HepG2 (cell line): ENCODE data around the gene ASPHD1. TPM values are rescaled to one million over a fixed set of nuclear protein-coding genes. Genes with fewer than 3 reads are reported as not detected.
A peak's percentile ranks its signal among the peaks of the same experiment; 100 is the strongest.

ENCODE experiments used
- AGO1 ChIP-seq: fragments of 200-400 bp; formaldehyde crosslinking; IDR thresholded peaks from 2 replicates; pipeline ENCODE4 v1.6.1; 2017; ENCODE audit warnings: mild to moderate bottlenecking, low read depth, low read length, moderate library complexity; ENCODE audit not compliant: poor library complexity, severe bottlenecking
- BRD4 ChIP-seq: sonication (generic); formaldehyde crosslinking; IDR thresholded peaks from 2 replicates; pipeline ENCODE4 v1.4.0; 2020; ENCODE audit warnings: missing genetic modification reagents
- CTCF ChIP-seq: sonication (generic); formaldehyde crosslinking; IDR thresholded peaks from 2 replicates; pipeline ENCODE4 v1.5.0; 2020; ENCODE audit warnings: mild to moderate bottlenecking, missing genetic modification reagents, moderate library complexity
- ETV5 ChIP-seq: IDR thresholded peaks from 2 replicates; pipeline ENCODE4 v1.6.1; 2018; ENCODE audit warnings: missing biosample characterization, missing genetic modification reagents, inconsistent platforms, borderline replicate concordance
- IRF2 ChIP-seq: IDR thresholded peaks from 2 replicates; pipeline ENCODE4 v1.6.1; 2018; ENCODE audit warnings: missing genetic modification reagents, missing compliant biosample characterization
- JDP2 ChIP-seq: sonication (generic); formaldehyde crosslinking; IDR thresholded peaks from 2 replicates; pipeline ENCODE4 v1.8.1; 2022; ENCODE audit warnings: missing genetic modification reagents, borderline replicate concordance
- MBNL3 ChIP-seq: fragments of 250-450 bp; sonication (Bioruptor Pico); conservative IDR thresholded peaks from 2 replicates; pipeline ENCODE4 v1.8.0; 2022; ENCODE audit warnings: mild to moderate bottlenecking, inconsistent platforms
- MIXL1 ChIP-seq: IDR thresholded peaks from 2 replicates; pipeline ENCODE4 v1.6.1; 2016
- NFAT5 ChIP-seq: sonication (generic); formaldehyde crosslinking; IDR thresholded peaks from 2 replicates; pipeline ENCODE4 v1.4.0; 2020; ENCODE audit warnings: missing genetic modification reagents
- POLR2A ChIP-seq, 2 experiments: IDR thresholded peaks; 2 replicates each; pipeline ENCODE4 v1.6.1; 2011; ENCODE audit warnings: low read depth in 2 of 2, low read length in 2 of 2, mild to moderate bottlenecking in 1 of 2, moderate library complexity in 1 of 2; ENCODE audit not compliant: insufficient read depth in 1 of 2
- TIGD3 ChIP-seq: sonication (generic); formaldehyde crosslinking; IDR thresholded peaks from 2 replicates; pipeline ENCODE4 v1.5.1; 2020; ENCODE audit warnings: mild to moderate bottlenecking, missing genetic modification reagents, borderline replicate concordance
- ZNF552 ChIP-seq: sonication (generic); formaldehyde crosslinking; IDR thresholded peaks from 2 replicates; pipeline ENCODE4 v1.9.0; 2022; ENCODE audit warnings: missing genetic modification reagents, mild to moderate bottlenecking, borderline replicate concordance
- ZNF576 ChIP-seq: sonication (generic); formaldehyde crosslinking; IDR thresholded peaks from 2 replicates; pipeline ENCODE4 v1.4.0; 2020; ENCODE audit warnings: mild to moderate bottlenecking, missing genetic modification reagents
- ZNF616 ChIP-seq: sonication (generic); formaldehyde crosslinking; IDR thresholded peaks from 2 replicates; pipeline ENCODE4 v1.5.0; 2020; ENCODE audit warnings: low read depth, mild to moderate bottlenecking, missing genetic modification reagents
- ZNF644 ChIP-seq: IDR thresholded peaks from 2 replicates; pipeline ENCODE4 v1.6.1; 2016; ENCODE audit warnings: low read depth
- ZNF670 ChIP-seq: sonication (generic); formaldehyde crosslinking; IDR thresholded peaks from 2 replicates; pipeline ENCODE4 v1.8.0; 2022; ENCODE audit warnings: mild to moderate bottlenecking, missing genetic modification reagents, borderline replicate concordance
- ZNF800 ChIP-seq: sonication (generic); formaldehyde crosslinking; IDR thresholded peaks from 2 replicates; pipeline ENCODE4 v1.4.0; 2020; ENCODE audit warnings: missing genetic modification reagents
- ZZZ3 ChIP-seq: sonication (generic); formaldehyde crosslinking; IDR thresholded peaks from 2 replicates; pipeline ENCODE4 v1.4.0; 2020; ENCODE audit warnings: missing genetic modification reagents, mild to moderate bottlenecking, borderline replicate concordance
- polyA plus RNA-seq, 8 experiments: library from polyadenylated mRNA; depleted of rRNA in 3 of 8; stranded (reverse) in 7 of 8; unstranded in 1 of 8; fragments of >200 nt; fragmentation: Illumina TruSeq in 4 of 8; extraction: Trizol in 4 of 8; gene quantifications; 2 replicates each; pipeline versions ENCODE4 v1.2.1 to v1.2.3, GENCODE V29; 2011 to 2016; ENCODE audit warnings: low read depth in 4 of 8, missing spikeins in 1 of 8, mixed read lengths in 1 of 8; ENCODE audit not compliant: insufficient read depth in 1 of 8
- total RNA-seq, 5 experiments: library from RNA; depleted of rRNA; stranded (reverse); fragments of >200 nt; fragmentation: Illumina TruSeq; extraction: Trizol; gene quantifications; 2 replicates each; pipeline ENCODE4 v1.2.3, GENCODE V29; 2016; ENCODE audit warnings: low read depth in 1 of 5

The ASPHD1 gene
- total and polyA plus RNA-seq, 2 of the 13 experiments (the other 11 are each of a cell fraction or from before 2014, with no cell fraction given): 13.1 to 19.7 TPM

- no peak for TF ChIP-seq ZZZ3 (CRISPR knock-in tag)
- TF ChIP-seq NFAT5: no peak
- TF ChIP-seq BRD4: no peak
- TF ChIP-seq AGO1: no peak
- TF ChIP-seq ZNF576 (CRISPR knock-in tag): no peak
- no peak for TF ChIP-seq JDP2 (CRISPR knock-in tag)
- TF ChIP-seq TIGD3 (CRISPR knock-in tag): no peak
- TF ChIP-seq MBNL3 (CRISPR knock-in tag): no peak
- TF ChIP-seq ETV5 (CRISPR knock-in tag): no peak; the same call in 1 of the 2 replicates
- TF ChIP-seq IRF2 (CRISPR knock-in tag): no peak
- TF ChIP-seq ZNF644 (CRISPR knock-in tag): 0 out of 2 replicates have a peak, but pooled peaks have one; percentile 35
- peak; percentile 53; the same call in 1 of the 2 replicates for TF ChIP-seq ZNF616 (CRISPR knock-in tag)
- no peak for TF ChIP-seq ZNF670 (CRISPR knock-in tag)
- no peak; the same call in 1 of the 2 replicates for TF ChIP-seq ZNF800 (CRISPR knock-in tag)
- TF ChIP-seq ZNF552 (CRISPR knock-in tag): no peak
- no peak for TF ChIP-seq POLR2A (IDR thresholded peaks at IDR 0.05; ENCODE audit: insufficient read depth in 1 of 2, low read depth in 2 of 2, low read length in 2 of 2)
- no peak for TF ChIP-seq CTCF (CRISPR knock-in tag)
- TF ChIP-seq MIXL1 (CRISPR knock-in tag): peak; percentile 73
These were observed 8.5 kb upstream of the ASPHD1 start (continued) for GRCh38 chr16:29891525-29892457.
